ENCODE data around the gene PIK3R4.

- TF ChIP-seq POLR2A (IDR thresholded peaks at IDR 0.05): no peak
- no peak for TF ChIP-seq CTCF (IDR thresholded peaks at IDR 0.05)
Measured at GRCh38 chr3:130712718-130713423, 33.8 kb downstream of the PIK3R4 start.

All from breast epithelium (tissue), 3 donors.